Endothelial cell of umbilical vein (primary cell): ENCODE measurements around the gene KIAA1755. TPM values are rescaled to one million over a fixed set of nuclear protein-coding genes. Genes with fewer than 3 reads are reported as not detected.

Source experiments
- BruUV-seq: library from RNA; stranded (reverse); fragments of 400-500 nt; replicated peaks from 2 replicates; lab custom pipeline; 2021; lab: Mats Ljungman, UMichigan
- CTCF ChIA-PET: fragments of 300-600, 350-600 bp; sonication (Branson Sonifier 250); formaldehyde crosslinking; loops from one replicate; lab custom pipeline; 2021; ENCODE audit warnings: antibody characterized with exemption, inconsistent platforms; lab: Charles Lee
- POLR2A ChIA-PET: fragments of 300-600, 350-600 bp; sonication (Branson Sonifier 250); formaldehyde crosslinking; loops from one replicate; lab custom pipeline; 2021; ENCODE audit warnings: antibody characterized with exemption, inconsistent platforms; lab: Charles Lee
- DNase-seq: peaks from one replicate; pipeline ENCODE4 v3.0.0-alpha.2; 2011; ENCODE audit warnings: low read depth, low spot score
- FAIRE-seq: peaks from 2 replicates; lab custom pipeline; 2011; peaks lifted over from hg19 to GRCh38; lab: Jason Lieb, UNC
- H2AFZ ChIP-seq: 2 replicates; pipeline ENCODE4 v1.6.0; 2012; ENCODE audit warnings: low read depth, low read length, control low read depth, inconsistent platforms
- H3K27ac ChIP-seq: 2 replicates; pipeline ENCODE4 v1.5.1; 2011; ENCODE audit warnings: low read depth, mild to moderate bottlenecking, control low read depth, low read length, moderate library complexity; ENCODE audit not compliant: insufficient read depth
- H3K27me3 ChIP-seq, 2 experiments: 2 replicates each; pipeline versions ENCODE4 v1.6.0 to v1.6.1; 2011; ENCODE audit warnings: low read length in 2 of 2, mixed read lengths in 1 of 2; ENCODE audit not compliant: control insufficient read depth in 2 of 2, insufficient read depth in 2 of 2
- H3K36me3 ChIP-seq, 2 experiments: 2 replicates in 1 of 2; 3 replicates in 1 of 2; pipeline ENCODE4 v1.5.1; 2011; ENCODE audit warnings: low read length in 2 of 2, mild to moderate bottlenecking in 1 of 2, moderate library complexity in 1 of 2; ENCODE audit not compliant: control insufficient read depth in 2 of 2, insufficient read depth in 2 of 2; ENCODE audit errors: extremely low read depth in 1 of 2
- H3K4me1 ChIP-seq: 3 replicates; pipeline ENCODE4 v1.5.1; 2011; ENCODE audit warnings: mild to moderate bottlenecking, low read length; ENCODE audit not compliant: control insufficient read depth, insufficient read depth; ENCODE audit errors: extremely low read depth
- H3K4me2 ChIP-seq: 2 replicates; pipeline ENCODE4 v1.6.1; 2011; ENCODE audit warnings: low read length, control low read depth, mixed read lengths; ENCODE audit not compliant: insufficient read depth
- H3K4me3 ChIP-seq, 3 experiments: fragments of 200-600 bp in 1 of 3; sonication (generic), shearing (Covaris generic) in 1 of 3; replicated peaks in 1 of 3; 2 replicates each; pipeline ENCODE4 v1.5.1; 2011 to 2016; ENCODE audit warnings: control low read depth in 3 of 3, low read length in 3 of 3, mild to moderate bottlenecking in 2 of 3, inconsistent platforms in 1 of 3, low read depth in 1 of 3, moderate library complexity in 1 of 3; ENCODE audit not compliant: insufficient read depth in 1 of 3
- H3K79me2 ChIP-seq: 2 replicates; pipeline ENCODE4 v1.6.0; 2012; ENCODE audit warnings: low read length, inconsistent platforms; ENCODE audit not compliant: control insufficient read depth, insufficient read depth
- H3K9ac ChIP-seq: replicated peaks from 2 replicates; pipeline ENCODE3; 2011; ENCODE audit warnings: low read length, control low read depth; ENCODE audit not compliant: insufficient read depth; ENCODE audit errors: extremely low read depth
- H3K9me1 ChIP-seq: replicated peaks from 3 replicates; pipeline ENCODE4 v1.6.0; 2011; ENCODE audit warnings: mild to moderate bottlenecking, low read length; ENCODE audit not compliant: control insufficient read depth, insufficient read depth; ENCODE audit errors: extremely low read depth
- H3K9me3 ChIP-seq: replicated peaks from 2 replicates; pipeline ENCODE4 v1.5.1; 2012; ENCODE audit warnings: low read length, inconsistent platforms; ENCODE audit not compliant: control insufficient read depth, insufficient read depth
- H4K20me1 ChIP-seq: replicated peaks from 2 replicates; pipeline ENCODE3; 2011; ENCODE audit warnings: mild to moderate bottlenecking, low read length; ENCODE audit not compliant: control insufficient read depth, insufficient read depth; ENCODE audit errors: extremely low read depth
- EZH2 ChIP-seq: IDR thresholded peaks from 2 replicates; pipeline ENCODE4 v1.6.1; 2012; ENCODE audit warnings: borderline replicate concordance, low read depth, mild to moderate bottlenecking, moderate library complexity, low read length, inconsistent platforms; ENCODE audit not compliant: severe bottlenecking
- FOS ChIP-seq: IDR thresholded peaks from 2 replicates; pipeline ENCODE4 v1.6.1; 2011; ENCODE audit warnings: mild to moderate bottlenecking, low read length, moderate library complexity, borderline replicate concordance; ENCODE audit not compliant: insufficient read depth
- GATA2 ChIP-seq: IDR thresholded peaks from 2 replicates; pipeline ENCODE4 v1.7.0; 2011; ENCODE audit warnings: low read depth, mild to moderate bottlenecking, moderate library complexity, mixed read lengths, low read length; ENCODE audit not compliant: insufficient read length, insufficient read depth
- JUN ChIP-seq: IDR thresholded peaks from 2 replicates; pipeline ENCODE4 v1.6.1; 2011; ENCODE audit warnings: borderline replicate concordance, low read depth; ENCODE audit not compliant: insufficient read length, insufficient read depth
- MYC ChIP-seq: IDR thresholded peaks from one replicate; pipeline ENCODE4 v1.6.1; 2011; ENCODE audit warnings: mild to moderate bottlenecking, low read depth, low read length
- POLR2A ChIP-seq: IDR thresholded peaks from 2 replicates; pipeline ENCODE4 v1.6.1; 2012; ENCODE audit warnings: low read depth, mild to moderate bottlenecking, control low read depth, low read length
- POLR2AphosphoS5 ChIP-seq: IDR thresholded peaks from 2 replicates; pipeline ENCODE4 v1.6.1; 2012; ENCODE audit warnings: low read depth, mild to moderate bottlenecking, control low read depth, low read length, moderate library complexity; ENCODE audit not compliant: insufficient read depth
- dilution Hi-C: fragments of 300-500 bp; cut with MboI; formaldehyde crosslinking; loops from one replicate; pipeline ENCODE4 v1.15.0; 2019; ENCODE audit warnings: low sequenced_read_pairs; ENCODE audit not compliant: extremely low pct_ligation_motif_present
- intact Hi-C: fragments of 100-400 bp; cut with micrococcal nuclease; formaldehyde crosslinking; loops from one replicate; pipeline ENCODE4 v1.10.0; 2022
- polyA plus RNA-seq, 4 experiments: library from polyadenylated mRNA; depleted of rRNA in 3 of 4; stranded (reverse) in 3 of 4; unstranded in 1 of 4; fragments of >200 nt; gene quantifications; 2 replicates each; pipeline versions ENCODE4 v1.2.1 to v1.2.3, GENCODE V29; 2011 to 2012; ENCODE audit warnings: missing spikeins in 1 of 4
- total RNA-seq: library from RNA; stranded (reverse); gene quantifications from 2 replicates; pipeline ENCODE4 v1.2.3, GENCODE V29; 2021
- TF ChIP-seq, protein P1 (sequence below), 2 donors: IDR thresholded peaks; 1 replicate in 1 of 2; 2 replicates in 1 of 2; pipeline ENCODE4 v1.5.1; 2011; ENCODE audit warnings: low read length in 2 of 2, mild to moderate bottlenecking in 2 of 2, moderate library complexity in 2 of 2, control low read depth in 1 of 2, inconsistent platforms in 1 of 2, low read depth in 1 of 2; ENCODE audit not compliant: insufficient read depth in 1 of 2; ENCODE audit errors: extremely low read depth in 1 of 2
- TF ChIP-seq, protein P2 (sequence below): IDR thresholded peaks from 2 replicates; pipeline ENCODE4 v1.6.1; 2011; ENCODE audit not compliant: insufficient read depth, insufficient read length

The KIAA1755 gene
- total and polyA plus RNA-seq, 2 donors (not counting 3 experiments of a cell fraction or from before 2014, with no cell fraction given): 0.36 to 0.51 TPM

DNA sequence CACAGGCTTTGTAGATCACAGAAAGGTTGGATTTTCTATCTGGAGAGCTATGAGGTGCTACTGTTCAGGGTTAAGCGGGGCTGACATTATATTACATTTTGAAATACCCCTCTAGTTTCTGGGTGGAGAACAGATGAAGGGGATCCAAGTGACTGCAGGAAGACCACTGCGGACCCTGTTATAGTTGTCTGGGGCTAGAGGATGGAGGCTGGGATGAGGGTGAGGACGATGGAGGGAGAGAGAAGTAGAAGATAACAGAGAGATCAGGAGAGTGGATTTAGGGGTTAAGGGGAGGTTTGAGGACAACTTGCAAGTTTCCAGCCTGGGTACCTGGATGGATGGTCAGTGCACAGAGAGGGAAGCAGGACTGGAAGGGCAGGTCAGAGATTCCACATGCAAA lies 52.0 kb downstream of the KIAA1755 start:
- DNase-seq: no peak
- Histone ChIP-seq H3K4me1 (no peaks in the 10 kb centered on the region), H3K79me2 (no peaks in the 10 kb centered on the region), H4K20me1 (no peaks in the 10 kb centered on the region), H3K9me3 (no peaks in the 10 kb centered on the region), H2AFZ (no peak overlapping the region), H3K9me1 (no peaks in the 10 kb centered on the region), H3K27me3 (peaks cover 0 to 2% of the 10 kb centered on the region in 2 experiments), H3K27ac (no peak overlapping the region), H3K4me3 (no peak overlapping the region), H3K4me2 (no peak overlapping the region), H3K36me3 (no peaks in the 10 kb centered on the region), H3K9ac (no peak overlapping the region)
- no peak for TF ChIP-seq GATA2
- dilution Hi-C loops (no loop called here), intact Hi-C loops (no loop called here)
- FAIRE-seq: no peak
- no TSS peak for BruUV-seq
- ChIA-PET POLR2A (no interaction called here), CTCF (interaction anchor here (0.7 to 1.1 kb wide), 2 partner anchors 9 to 17 kb away, joined by 3 read pairs; no protein-coding TSS in a partner anchor)

DNA sequence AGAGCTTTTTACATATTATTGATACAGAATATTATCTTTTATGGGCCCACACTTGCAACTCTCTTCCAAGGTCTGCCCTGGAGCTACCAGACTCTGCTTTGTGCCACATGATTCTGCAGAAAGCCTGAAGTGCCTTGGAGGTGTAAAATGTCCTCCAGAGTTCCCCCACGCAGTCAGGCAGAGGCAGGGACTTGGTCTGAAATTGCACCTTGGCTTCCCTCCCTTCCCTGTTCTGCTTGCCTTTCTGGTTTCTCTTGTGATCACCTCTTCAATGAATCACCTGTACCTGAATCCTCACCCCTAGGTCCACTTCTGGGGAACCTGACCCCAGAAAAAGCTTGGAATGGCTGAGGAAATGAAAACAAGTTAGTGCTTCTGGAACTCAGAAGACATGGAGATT lies 52.4 kb downstream of the KIAA1755 start:
- peaks cover 0 to 2% of the 10 kb centered on the region in 2 experiments for H3K27me3 ChIP-seq
- no peaks in the 10 kb centered on the region for H3K9me1 ChIP-seq
- CTCF ChIA-PET: interaction anchor here (0.7 to 1.1 kb wide), 2 partner anchors 10 to 16 kb away, joined by 3 read pairs; no protein-coding TSS in a partner anchor
- H3K4me2 ChIP-seq: no peak overlapping the region
- BruUV-seq: no TSS peak
- TF ChIP-seq JUN: no peak
- TF ChIP-seq POLR2AphosphoS5: no peak
- TF ChIP-seq, protein P1, sequence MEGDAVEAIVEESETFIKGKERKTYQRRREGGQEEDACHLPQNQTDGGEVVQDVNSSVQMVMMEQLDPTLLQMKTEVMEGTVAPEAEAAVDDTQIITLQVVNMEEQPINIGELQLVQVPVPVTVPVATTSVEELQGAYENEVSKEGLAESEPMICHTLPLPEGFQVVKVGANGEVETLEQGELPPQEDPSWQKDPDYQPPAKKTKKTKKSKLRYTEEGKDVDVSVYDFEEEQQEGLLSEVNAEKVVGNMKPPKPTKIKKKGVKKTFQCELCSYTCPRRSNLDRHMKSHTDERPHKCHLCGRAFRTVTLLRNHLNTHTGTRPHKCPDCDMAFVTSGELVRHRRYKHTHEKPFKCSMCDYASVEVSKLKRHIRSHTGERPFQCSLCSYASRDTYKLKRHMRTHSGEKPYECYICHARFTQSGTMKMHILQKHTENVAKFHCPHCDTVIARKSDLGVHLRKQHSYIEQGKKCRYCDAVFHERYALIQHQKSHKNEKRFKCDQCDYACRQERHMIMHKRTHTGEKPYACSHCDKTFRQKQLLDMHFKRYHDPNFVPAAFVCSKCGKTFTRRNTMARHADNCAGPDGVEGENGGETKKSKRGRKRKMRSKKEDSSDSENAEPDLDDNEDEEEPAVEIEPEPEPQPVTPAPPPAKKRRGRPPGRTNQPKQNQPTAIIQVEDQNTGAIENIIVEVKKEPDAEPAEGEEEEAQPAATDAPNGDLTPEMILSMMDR (IDR thresholded peaks at IDR 0.05; ENCODE audit: extremely low read depth in 1 of 2, insufficient read depth in 1 of 2, low read depth in 1 of 2, low read length in 2 of 2): no peak
- no peak for TF ChIP-seq POLR2A
- TF ChIP-seq, protein P2, sequence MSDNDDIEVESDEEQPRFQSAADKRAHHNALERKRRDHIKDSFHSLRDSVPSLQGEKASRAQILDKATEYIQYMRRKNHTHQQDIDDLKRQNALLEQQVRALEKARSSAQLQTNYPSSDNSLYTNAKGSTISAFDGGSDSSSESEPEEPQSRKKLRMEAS: no peak
- no peak for TF ChIP-seq GATA2
- no peak for TF ChIP-seq EZH2
- TF ChIP-seq MYC: no peak
- TF ChIP-seq FOS: no peak
- POLR2A ChIA-PET: no interaction called here
- FAIRE-seq: no peak
- no peak overlapping the region for H3K27ac ChIP-seq
- H3K36me3 ChIP-seq: no peaks in the 10 kb centered on the region
- DNase-seq: no peak
- dilution Hi-C loops: no loop called here
- no peaks in the 10 kb centered on the region for H3K79me2 ChIP-seq
- H4K20me1 ChIP-seq: no peaks in the 10 kb centered on the region
- no peak overlapping the region for H3K9ac ChIP-seq
- intact Hi-C loops: no loop called here
- no peak overlapping the region for H2AFZ ChIP-seq
- H3K9me3 ChIP-seq: no peaks in the 10 kb centered on the region
- H3K4me1 ChIP-seq: no peaks in the 10 kb centered on the region
- H3K4me3 ChIP-seq: no peak overlapping the region
